ENCODE results near the gene TWF2. TPM values are rescaled to one million over a fixed set of nuclear protein-coding genes. Genes with fewer than 3 reads are reported as not detected.
A peak's percentile ranks its signal among the peaks of the same experiment; 100 is the strongest.

Gene TWF2
- total RNA-seq, 1 donor from 2014 or later, result 65.2 TPM

GRCh38 chr3:52250122-52250521, 11.2 kb upstream of the TWF2 start:
- Mint-ChIP-seq H3K36me3 (ENCODE audit: low read depth) (peaks cover 11% of the 10 kb centered on the region), H3K4me3 (ENCODE audit: unreplicated experiment) (no peak overlapping the region), H3K27me3 (ENCODE audit: low read depth) (no peaks in the 10 kb centered on the region), H3K9me3 (ENCODE audit: low read depth) (no peaks in the 10 kb centered on the region), H3K4me1 (ENCODE audit: low read depth) (peaks cover 22% of the 10 kb centered on the region), H3K27ac (ENCODE audit: unreplicated experiment) (no peak overlapping the region)
- peak; percentile 34 for DNase-seq (ENCODE audit: low spot score)
- no peak for TF ChIP-seq CTCF (IDR thresholded peaks at IDR 0.05)

GRCh38 chr3:52249683-52250082, 10.7 kb upstream of the TWF2 start:
- Mint-ChIP-seq H3K27ac (ENCODE audit: unreplicated experiment) (peak overlapping the region; percentile 11), H3K27me3 (ENCODE audit: low read depth) (no peaks in the 10 kb centered on the region), H3K36me3 (ENCODE audit: low read depth) (peaks cover 11% of the 10 kb centered on the region), H3K4me3 (ENCODE audit: unreplicated experiment) (no peak overlapping the region), H3K4me1 (ENCODE audit: low read depth) (peaks cover 26% of the 10 kb centered on the region), H3K9me3 (ENCODE audit: low read depth) (no peaks in the 10 kb centered on the region)
- DNase-seq (ENCODE audit: low spot score), result peak; percentile 59
- TF ChIP-seq CTCF (IDR thresholded peaks at IDR 0.05), result no peak

GRCh38 chr3:52248816-52249547, 10.0 kb upstream of the TWF2 start:
- Mint-ChIP-seq H3K36me3 (ENCODE audit: low read depth) (peaks cover 11% of the 10 kb centered on the region), H3K9me3 (ENCODE audit: low read depth) (no peaks in the 10 kb centered on the region), H3K27me3 (ENCODE audit: low read depth) (no peaks in the 10 kb centered on the region), H3K4me3 (ENCODE audit: unreplicated experiment) (no peak overlapping the region), H3K4me1 (ENCODE audit: low read depth) (peaks cover 33% of the 10 kb centered on the region), H3K27ac (ENCODE audit: unreplicated experiment) (peak overlapping the region; percentile 36)
- DNase-seq (ENCODE audit: low spot score), result peak; percentile 95
- TF ChIP-seq CTCF (IDR thresholded peaks at IDR 0.05), result no peak

GRCh38 chr3:52248165-52248541, 9.2 kb upstream of the TWF2 start:
- Mint-ChIP-seq H3K4me1 (ENCODE audit: low read depth) (peaks cover 37% of the 10 kb centered on the region), H3K9me3 (ENCODE audit: low read depth) (peaks cover 3% of the 10 kb centered on the region), H3K36me3 (ENCODE audit: low read depth) (peaks cover 6% of the 10 kb centered on the region), H3K4me3 (ENCODE audit: unreplicated experiment) (no peak overlapping the region), H3K27ac (ENCODE audit: unreplicated experiment) (no peak overlapping the region), H3K27me3 (ENCODE audit: low read depth) (no peaks in the 10 kb centered on the region)
- no peak for TF ChIP-seq CTCF (IDR thresholded peaks at IDR 0.05)
- DNase-seq (ENCODE audit: low spot score), result peak; percentile 60

- H3K4me3 Mint-ChIP-seq (ENCODE audit: unreplicated experiment), result no peak overlapping the region
- peaks cover 3% of the 10 kb centered on the region for H3K9me3 Mint-ChIP-seq (ENCODE audit: low read depth)
- H3K27me3 Mint-ChIP-seq (ENCODE audit: low read depth), result no peaks in the 10 kb centered on the region
- no peak overlapping the region for H3K27ac Mint-ChIP-seq (ENCODE audit: unreplicated experiment)
- TF ChIP-seq CTCF (IDR thresholded peaks at IDR 0.05), result no peak
- H3K4me1 Mint-ChIP-seq (ENCODE audit: low read depth), result peaks cover 37% of the 10 kb centered on the region
- DNase-seq (ENCODE audit: low spot score), result peak; percentile 43
- peaks cover 4% of the 10 kb centered on the region for H3K36me3 Mint-ChIP-seq (ENCODE audit: low read depth)
Observed at GRCh38 chr3:52247409-52248164, 8.6 kb upstream of the TWF2 start.
